Transverse colon (tissue), 4 donors: ENCODE results near the gene ABHD16B. TPM values are rescaled to one million over a fixed set of nuclear protein-coding genes. Genes with fewer than 3 reads are reported as not detected.

Source experiments
- DNase-seq: peaks from one replicate; pipeline ENCODE4 v3.0.0-alpha.2; 2019
- H3K27ac ChIP-seq, 4 donors: fragments of 200-600 bp; sonication (generic); 2 replicates each; pipeline ENCODE4 v1.5.1; 2016 to 2018; ENCODE audit warnings: inconsistent platforms in 4 of 4
- H3K27me3 ChIP-seq: fragments of 200-600 bp; sonication (generic); 2 replicates; pipeline ENCODE4 v1.5.1; 2017; ENCODE audit warnings: inconsistent platforms
- H3K36me3 ChIP-seq, 4 donors: fragments of 200-600 bp; sonication (generic); 2 replicates each; pipeline ENCODE4 v1.5.1; 2017 to 2019; ENCODE audit warnings: inconsistent platforms in 4 of 4
- H3K4me1 ChIP-seq, 4 donors: fragments of 200-600 bp; sonication (generic); 2 replicates each; pipeline ENCODE4 v1.5.1; 2017 to 2020; ENCODE audit warnings: inconsistent platforms in 4 of 4
- H3K4me3 ChIP-seq, 4 donors: fragments of 200-600 bp; sonication (generic); 1 replicate in 1 of 4; 2 replicates in 3 of 4; pipeline versions ENCODE4 v1.5.1 to v1.6.1; 2017 to 2019; ENCODE audit warnings: inconsistent platforms in 4 of 4
- H3K9me3 ChIP-seq, 2 donors: fragments of 200-600 bp; sonication (generic); 2 replicates each; pipeline ENCODE4 v1.5.1; 2017 to 2019; ENCODE audit warnings: inconsistent platforms in 2 of 2
- CTCF ChIP-seq, 5 experiments: fragments of 200-600 bp in 3 of 5; fragments of 450-650 bp in 2 of 5; sonication (generic) in 3 of 5; IDR thresholded peaks; 1 replicate in 2 of 5; 2 replicates in 3 of 5; pipeline ENCODE4 v1.5.1; 2016 to 2017; ENCODE audit warnings: antibody characterized with exemption in 5 of 5, inconsistent platforms in 3 of 5, mild to moderate bottlenecking in 2 of 5, moderate library complexity in 1 of 5
- EP300 ChIP-seq: sonication (generic); formaldehyde crosslinking; IDR thresholded peaks from one replicate; pipeline ENCODE4 v1.6.1; 2017; ENCODE audit warnings: antibody characterized with exemption, low read depth
- POLR2A ChIP-seq: fragments of 450-650 bp; IDR thresholded peaks from one replicate; pipeline ENCODE4 v1.6.1; 2016; ENCODE audit warnings: antibody characterized with exemption, mild to moderate bottlenecking, moderate library complexity
- POLR2AphosphoS5 ChIP-seq, 3 donors: sonication (generic); formaldehyde crosslinking; IDR thresholded peaks; one replicate each; pipeline ENCODE4 v1.6.1; 2016; ENCODE audit warnings: antibody characterized with exemption in 3 of 3
- WGBS, 2 donors: methylation state at CpG; one replicate each; pipeline ENCODE4 v1.1.5; 2018; ENCODE audit warnings: low coverage in 1 of 2; 5-methylcytosine and 5-hydroxymethylcytosine counted together
- in situ Hi-C, 4 donors: fragments of 200-750 bp; cut with MboI; loops; one replicate each; pipeline versions ENCODE4 v1.15.0 to v1.15.1; 2017; ENCODE audit warnings: low sequenced_read_pairs in 3 of 4, low pct_ligation_motif_present in 1 of 4, low pct_unique_long_range_greater_than_20kb in 1 of 4
- intact Hi-C: fragments of 100-400 bp; cut with DNase I; formaldehyde crosslinking; loops from one replicate; pipeline ENCODE4 v1.15.1; 2023; ENCODE audit warnings: low total_unique reads
- total RNA-seq, 4 donors: library from RNA; depleted of rRNA; stranded (reverse); fragments of >200 nt; gene quantifications; one replicate each; pipeline ENCODE4 v1.1.0, GENCODE V29; 2016

Gene ABHD16B
- total RNA-seq, 4 donors from 2014 or later, result not detected

GRCh38 chr20:63833776-63834490 is 27.4 kb upstream of the ABHD16B start:
- WGBS, 2 donors, result 69% methylated on average over 20 of the region's 20 CpGs; no CpG with 5 or more reads in 1 of the 2 donors
- intact Hi-C loops (no loop called here), in situ Hi-C loops (no loop called here)
- H3K9me3 ChIP-seq, result no peaks in the 10 kb centered on the region
- H3K27ac ChIP-seq, result peak overlapping the region; percentile 1 to 53 (median 8)
- H3K4me1 ChIP-seq, result peaks cover 5 to 37% (median 34%) of the 10 kb centered on the region in 4 donors
- H3K36me3 ChIP-seq, result no peaks in the 10 kb centered on the region
- H3K4me3 ChIP-seq, result no peak overlapping the region
- no peak for DNase-seq
- peaks cover 33% of the 10 kb centered on the region for H3K27me3 ChIP-seq
- TF ChIP-seq CTCF (IDR thresholded peaks at IDR 0.05), result no peak

GRCh38 chr20:63834491-63834880 is 26.8 kb upstream of the ABHD16B start:
- TF ChIP-seq EP300 (no peak), POLR2A (no peak), POLR2AphosphoS5 (IDR thresholded peaks at IDR 0.05) (no peak), CTCF (IDR thresholded peaks at IDR 0.05) (no peak)
- Histone ChIP-seq H3K36me3 (no peaks in the 10 kb centered on the region), H3K4me3 (no peak overlapping the region), H3K27ac (peak overlapping the region in 2 of 4 donors; percentile 13 to 53), H3K27me3 (peaks cover 27% of the 10 kb centered on the region), H3K4me1 (peaks cover 5 to 34% (median 31%) of the 10 kb centered on the region in 4 donors), H3K9me3 (no peaks in the 10 kb centered on the region)
- DNase-seq, result no peak
- intact Hi-C loops, result no loop called here
- in situ Hi-C loops, result no loop called here
- WGBS, 2 donors, result 83% methylated on average over 6 of the region's 9 CpGs; no CpG with 5 or more reads in 1 of the 2 donors

DNA sequence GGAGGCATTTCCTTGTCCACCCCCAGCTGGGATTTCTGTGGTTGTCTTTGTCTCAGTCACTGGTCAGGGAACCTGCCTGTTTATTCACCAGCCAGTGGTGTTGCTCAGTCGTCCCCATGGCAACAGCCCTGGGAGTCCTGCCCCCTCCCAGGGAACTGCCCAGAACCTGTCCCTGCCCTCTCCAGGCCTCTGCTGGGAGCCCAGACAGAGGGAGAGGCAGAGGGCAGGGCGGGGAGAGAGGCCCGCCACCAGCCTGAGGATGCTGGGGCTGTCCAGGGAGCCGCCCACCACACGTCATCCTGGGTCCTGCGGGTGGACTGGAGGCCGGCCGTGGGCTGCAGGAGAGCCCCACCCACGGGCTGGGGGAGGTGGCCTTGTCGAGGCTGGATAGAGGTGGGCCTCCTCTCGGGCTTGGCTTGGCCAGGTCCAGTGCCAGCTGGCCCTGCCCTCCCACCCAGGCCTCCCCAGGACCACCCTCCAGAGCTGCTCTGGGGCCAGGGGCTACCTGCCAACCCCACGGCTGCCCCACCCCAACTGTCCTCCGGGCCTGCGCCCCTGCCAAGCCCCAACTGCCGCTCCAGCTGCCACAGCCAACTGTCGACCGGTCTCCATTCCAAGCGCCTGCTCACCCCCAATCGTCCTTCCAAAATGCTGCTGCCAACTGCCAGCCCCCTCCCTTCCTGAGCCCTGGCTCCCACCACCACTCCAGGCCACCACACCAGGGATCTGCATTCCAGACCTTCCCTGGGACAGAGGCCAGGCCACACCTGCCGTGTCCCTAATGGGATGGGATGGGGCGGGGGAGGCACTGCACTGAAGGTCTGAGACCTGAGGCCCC is 26.1 kb upstream of the ABHD16B start:
- Histone ChIP-seq H3K27ac (peak overlapping the region in 3 of 4 donors; percentile 25 to 53 (median 40)), H3K4me3 (no peak overlapping the region)

More for the DNA sequence above, 26.1 kb upstream of the ABHD16B start:
- no peaks in the 10 kb centered on the region for H3K36me3 ChIP-seq
- DNase-seq, result peak; percentile 85
- H3K4me1 ChIP-seq, result peaks cover 5 to 29% (median 27%) of the 10 kb centered on the region in 4 donors
- H3K27me3 ChIP-seq, result peaks cover 21% of the 10 kb centered on the region
- no peaks in the 10 kb centered on the region for H3K9me3 ChIP-seq
- 22% methylated on average over 13 of the region's 21 CpGs; no CpG with 5 or more reads in 1 of the 2 donors for WGBS, 2 donors
- intact Hi-C loops, result no loop called here
- no peak for TF ChIP-seq CTCF (IDR thresholded peaks at IDR 0.05)
- no peak for TF ChIP-seq POLR2A
- no peak for TF ChIP-seq POLR2AphosphoS5 (IDR thresholded peaks at IDR 0.05)
- no peak for TF ChIP-seq EP300
- in situ Hi-C loops, result no loop called here
